Activated effector memory CD4-positive, alpha-beta T cell treated with Interleukin-2 at 50 U/mL for 16 hours (primary cell): ENCODE measurements around the gene PAX4.

ENCODE experiments used
- DNase-seq: peaks from one replicate; pipeline ENCODE4 v3.0.0-alpha.2; 2020

PAX4 gene

GRCh38 chr7:127618042-127618441, at the start of gene PAX4:
TSS of gene PAX4 (minus strand) at chr7:127618142. CDS start at chr7:127615928, 2,214 bp downstream.
- DNase-seq, result no peak

- no peak for DNase-seq
Observed at GRCh38 chr7:127667017-127667670, 49.2 kb upstream of the PAX4 start.

- DNase-seq, result no peak
Observed at GRCh38 chr7:127666602-127667001, 48.7 kb upstream of the PAX4 start.

GRCh38 chr7:127665922-127666321, 48.0 kb upstream of the PAX4 start:
- DNase-seq, result no peak

- no peak for DNase-seq
Observed at GRCh38 chr7:127658970-127659630, 41.2 kb upstream of the PAX4 start.

- DNase-seq, result no peak
Observed at GRCh38 chr7:127657500-127657899, 39.6 kb upstream of the PAX4 start.

GRCh38 chr7:127655720-127656119, 37.8 kb upstream of the PAX4 start:
- no peak for DNase-seq

- no peak for DNase-seq
Observed at GRCh38 chr7:127654404-127655394, 36.8 kb upstream of the PAX4 start.

- no peak for DNase-seq
Observed at GRCh38 chr7:127653396-127653795, 35.5 kb upstream of the PAX4 start.

GRCh38 chr7:127652333-127653248, 34.6 kb upstream of the PAX4 start:
- DNase-seq, result no peak

GRCh38 chr7:127651556-127652332, 33.8 kb upstream of the PAX4 start, which contains the start of gene SND1:
TSS of gene SND1 (plus strand) at chr7:127652194. CDS start at chr7:127652374, 180 bp downstream.
- peak; percentile 98 for DNase-seq

GRCh38 chr7:127650847-127651555, 33.1 kb upstream of the PAX4 start:
- DNase-seq, result no peak

- DNase-seq, result no peak
Observed at GRCh38 chr7:127648986-127649385, 31.0 kb upstream of the PAX4 start.

GRCh38 chr7:127647636-127648035, 29.7 kb upstream of the PAX4 start:
- DNase-seq, result no peak

GRCh38 chr7:127644484-127644883, 26.5 kb upstream of the PAX4 start:
- DNase-seq, result no peak

GRCh38 chr7:127638197-127638596, 20.3 kb upstream of the PAX4 start:
- DNase-seq, result no peak

GRCh38 chr7:127635659-127636285, 17.8 kb upstream of the PAX4 start:
- no peak for DNase-seq

- DNase-seq, result no peak
Observed at GRCh38 chr7:127632276-127632910, 14.5 kb upstream of the PAX4 start.

- no peak for DNase-seq
Observed at GRCh38 chr7:127629268-127629854, 11.4 kb upstream of the PAX4 start.
